ENCODE measurements around the gene PMPCA. TPM values are rescaled to one million over a fixed set of nuclear protein-coding genes. Genes with fewer than 3 reads are reported as not detected.

Gene PMPCA
- total and polyA plus RNA-seq, 2 of the 13 experiments (the other 11 are each of a cell fraction or from before 2014, with no cell fraction given): 70.2 to 88.4 TPM

DNA sequence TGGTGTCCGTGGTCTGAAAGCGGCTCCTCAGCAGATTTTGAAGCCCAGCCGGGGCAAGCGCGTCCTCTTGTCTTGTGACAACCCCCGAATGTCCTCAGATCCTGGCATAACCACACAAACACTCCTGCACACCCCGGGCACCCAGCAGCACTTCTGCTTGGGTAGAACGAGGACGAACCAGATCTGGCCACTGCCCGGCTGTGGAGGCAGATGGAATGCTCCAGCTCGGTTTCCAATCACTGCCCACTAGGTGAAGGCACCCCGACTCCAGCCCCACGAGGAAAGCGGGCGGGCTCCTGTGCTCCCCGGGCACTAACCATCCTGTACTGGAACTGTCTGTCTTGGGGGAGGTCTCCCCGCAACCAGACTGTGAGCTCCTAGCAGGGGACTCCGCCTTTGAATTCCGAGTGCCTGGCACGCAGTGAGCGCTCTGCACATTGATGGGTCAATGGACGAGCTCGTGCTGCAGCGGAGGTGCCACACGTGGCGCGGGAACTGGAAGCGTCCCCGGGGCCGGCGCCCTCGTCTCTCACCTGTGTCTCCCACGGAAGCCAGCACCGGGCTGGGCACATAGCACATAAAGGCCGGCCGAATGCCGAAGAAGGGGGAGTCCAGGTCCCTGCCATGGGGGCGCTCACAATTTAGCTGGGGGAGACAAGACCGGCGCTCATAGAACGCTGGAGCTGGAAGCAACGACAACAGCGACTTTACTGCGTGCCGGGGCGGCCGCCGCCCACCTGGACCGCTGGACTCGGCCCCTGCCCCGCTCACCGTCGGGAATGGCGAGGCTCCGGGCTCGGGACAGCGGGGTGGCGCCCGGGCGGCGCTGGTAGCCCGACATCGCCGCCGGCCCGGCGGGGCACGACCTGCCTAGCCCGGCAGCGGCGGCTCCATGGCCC, 652 bp upstream of the PMPCA start (continued):
- no peak for TF ChIP-seq KLF16 (CRISPR knock-in tag; IDR thresholded peaks at IDR 0.05)
- TF ChIP-seq, protein P1, sequence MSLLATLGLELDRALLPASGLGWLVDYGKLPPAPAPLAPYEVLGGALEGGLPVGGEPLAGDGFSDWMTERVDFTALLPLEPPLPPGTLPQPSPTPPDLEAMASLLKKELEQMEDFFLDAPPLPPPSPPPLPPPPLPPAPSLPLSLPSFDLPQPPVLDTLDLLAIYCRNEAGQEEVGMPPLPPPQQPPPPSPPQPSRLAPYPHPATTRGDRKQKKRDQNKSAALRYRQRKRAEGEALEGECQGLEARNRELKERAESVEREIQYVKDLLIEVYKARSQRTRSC (CRISPR knock-in tag; IDR thresholded peaks at IDR 0.05; ENCODE audit: low read depth): no peak
- TF ChIP-seq, protein P2, sequence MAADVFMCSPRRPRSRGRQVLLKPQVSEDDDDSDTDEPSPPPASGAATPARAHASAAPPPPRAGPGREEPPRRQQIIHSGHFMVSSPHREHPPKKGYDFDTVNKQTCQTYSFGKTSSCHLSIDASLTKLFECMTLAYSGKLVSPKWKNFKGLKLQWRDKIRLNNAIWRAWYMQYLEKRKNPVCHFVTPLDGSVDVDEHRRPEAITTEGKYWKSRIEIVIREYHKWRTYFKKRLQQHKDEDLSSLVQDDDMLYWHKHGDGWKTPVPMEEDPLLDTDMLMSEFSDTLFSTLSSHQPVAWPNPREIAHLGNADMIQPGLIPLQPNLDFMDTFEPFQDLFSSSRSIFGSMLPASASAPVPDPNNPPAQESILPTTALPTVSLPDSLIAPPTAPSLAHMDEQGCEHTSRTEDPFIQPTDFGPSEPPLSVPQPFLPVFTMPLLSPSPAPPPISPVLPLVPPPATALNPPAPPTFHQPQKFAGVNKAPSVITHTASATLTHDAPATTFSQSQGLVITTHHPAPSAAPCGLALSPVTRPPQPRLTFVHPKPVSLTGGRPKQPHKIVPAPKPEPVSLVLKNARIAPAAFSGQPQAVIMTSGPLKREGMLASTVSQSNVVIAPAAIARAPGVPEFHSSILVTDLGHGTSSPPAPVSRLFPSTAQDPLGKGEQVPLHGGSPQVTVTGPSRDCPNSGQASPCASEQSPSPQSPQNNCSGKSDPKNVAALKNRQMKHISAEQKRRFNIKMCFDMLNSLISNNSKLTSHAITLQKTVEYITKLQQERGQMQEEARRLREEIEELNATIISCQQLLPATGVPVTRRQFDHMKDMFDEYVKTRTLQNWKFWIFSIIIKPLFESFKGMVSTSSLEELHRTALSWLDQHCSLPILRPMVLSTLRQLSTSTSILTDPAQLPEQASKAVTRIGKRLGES (CRISPR knock-in tag; IDR thresholded peaks at IDR 0.05; ENCODE audit: borderline replicate concordance): peak; percentile 70; the same call in 1 of the 2 replicates
- peak; percentile 38; the same call in 1 of the 2 replicates for TF ChIP-seq ZNF777 (CRISPR knock-in tag; IDR thresholded peaks at IDR 0.05)
- TF ChIP-seq, protein P3, sequence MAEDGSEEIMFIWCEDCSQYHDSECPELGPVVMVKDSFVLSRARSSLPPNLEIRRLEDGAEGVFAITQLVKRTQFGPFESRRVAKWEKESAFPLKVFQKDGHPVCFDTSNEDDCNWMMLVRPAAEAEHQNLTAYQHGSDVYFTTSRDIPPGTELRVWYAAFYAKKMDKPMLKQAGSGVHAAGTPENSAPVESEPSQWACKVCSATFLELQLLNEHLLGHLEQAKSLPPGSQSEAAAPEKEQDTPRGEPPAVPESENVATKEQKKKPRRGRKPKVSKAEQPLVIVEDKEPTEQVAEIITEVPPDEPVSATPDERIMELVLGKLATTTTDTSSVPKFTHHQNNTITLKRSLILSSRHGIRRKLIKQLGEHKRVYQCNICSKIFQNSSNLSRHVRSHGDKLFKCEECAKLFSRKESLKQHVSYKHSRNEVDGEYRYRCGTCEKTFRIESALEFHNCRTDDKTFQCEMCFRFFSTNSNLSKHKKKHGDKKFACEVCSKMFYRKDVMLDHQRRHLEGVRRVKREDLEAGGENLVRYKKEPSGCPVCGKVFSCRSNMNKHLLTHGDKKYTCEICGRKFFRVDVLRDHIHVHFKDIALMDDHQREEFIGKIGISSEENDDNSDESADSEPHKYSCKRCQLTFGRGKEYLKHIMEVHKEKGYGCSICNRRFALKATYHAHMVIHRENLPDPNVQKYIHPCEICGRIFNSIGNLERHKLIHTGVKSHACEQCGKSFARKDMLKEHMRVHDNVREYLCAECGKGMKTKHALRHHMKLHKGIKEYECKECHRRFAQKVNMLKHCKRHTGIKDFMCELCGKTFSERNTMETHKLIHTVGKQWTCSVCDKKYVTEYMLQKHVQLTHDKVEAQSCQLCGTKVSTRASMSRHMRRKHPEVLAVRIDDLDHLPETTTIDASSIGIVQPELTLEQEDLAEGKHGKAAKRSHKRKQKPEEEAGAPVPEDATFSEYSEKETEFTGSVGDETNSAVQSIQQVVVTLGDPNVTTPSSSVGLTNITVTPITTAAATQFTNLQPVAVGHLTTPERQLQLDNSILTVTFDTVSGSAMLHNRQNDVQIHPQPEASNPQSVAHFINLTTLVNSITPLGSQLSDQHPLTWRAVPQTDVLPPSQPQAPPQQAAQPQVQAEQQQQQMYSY (CRISPR knock-in tag; IDR thresholded peaks at IDR 0.05): peak; percentile 51; the same call in 1 of the 2 replicates
- TF ChIP-seq SIN3B (IDR thresholded peaks at IDR 0.05; ENCODE audit: low read length): no peak
- peak; percentile 38; the same call in 1 of the 2 replicates for TF ChIP-seq ONECUT2 (CRISPR knock-in tag; IDR thresholded peaks at IDR 0.05)
- TF ChIP-seq, protein P4, sequence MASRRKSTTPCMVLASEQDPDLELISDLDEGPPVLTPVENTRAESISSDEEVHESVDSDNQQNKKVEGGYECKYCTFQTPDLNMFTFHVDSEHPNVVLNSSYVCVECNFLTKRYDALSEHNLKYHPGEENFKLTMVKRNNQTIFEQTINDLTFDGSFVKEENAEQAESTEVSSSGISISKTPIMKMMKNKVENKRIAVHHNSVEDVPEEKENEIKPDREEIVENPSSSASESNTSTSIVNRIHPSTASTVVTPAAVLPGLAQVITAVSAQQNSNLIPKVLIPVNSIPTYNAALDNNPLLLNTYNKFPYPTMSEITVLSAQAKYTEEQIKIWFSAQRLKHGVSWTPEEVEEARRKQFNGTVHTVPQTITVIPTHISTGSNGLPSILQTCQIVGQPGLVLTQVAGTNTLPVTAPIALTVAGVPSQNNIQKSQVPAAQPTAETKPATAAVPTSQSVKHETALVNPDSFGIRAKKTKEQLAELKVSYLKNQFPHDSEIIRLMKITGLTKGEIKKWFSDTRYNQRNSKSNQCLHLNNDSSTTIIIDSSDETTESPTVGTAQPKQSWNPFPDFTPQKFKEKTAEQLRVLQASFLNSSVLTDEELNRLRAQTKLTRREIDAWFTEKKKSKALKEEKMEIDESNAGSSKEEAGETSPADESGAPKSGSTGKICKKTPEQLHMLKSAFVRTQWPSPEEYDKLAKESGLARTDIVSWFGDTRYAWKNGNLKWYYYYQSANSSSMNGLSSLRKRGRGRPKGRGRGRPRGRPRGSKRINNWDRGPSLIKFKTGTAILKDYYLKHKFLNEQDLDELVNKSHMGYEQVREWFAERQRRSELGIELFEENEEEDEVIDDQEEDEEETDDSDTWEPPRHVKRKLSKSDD (CRISPR knock-in tag; IDR thresholded peaks at IDR 0.05; ENCODE audit: low read depth): no peak
- TF ChIP-seq RARG (CRISPR knock-in tag; IDR thresholded peaks at IDR 0.05; ENCODE audit: low read depth): no peak
- TF ChIP-seq ZNF326 (CRISPR knock-in tag; IDR thresholded peaks at IDR 0.05; ENCODE audit: borderline replicate concordance): no peak
- no peak for TF ChIP-seq NFATC3 (CRISPR knock-in tag; IDR thresholded peaks at IDR 0.05)
- TF ChIP-seq, protein P5, sequence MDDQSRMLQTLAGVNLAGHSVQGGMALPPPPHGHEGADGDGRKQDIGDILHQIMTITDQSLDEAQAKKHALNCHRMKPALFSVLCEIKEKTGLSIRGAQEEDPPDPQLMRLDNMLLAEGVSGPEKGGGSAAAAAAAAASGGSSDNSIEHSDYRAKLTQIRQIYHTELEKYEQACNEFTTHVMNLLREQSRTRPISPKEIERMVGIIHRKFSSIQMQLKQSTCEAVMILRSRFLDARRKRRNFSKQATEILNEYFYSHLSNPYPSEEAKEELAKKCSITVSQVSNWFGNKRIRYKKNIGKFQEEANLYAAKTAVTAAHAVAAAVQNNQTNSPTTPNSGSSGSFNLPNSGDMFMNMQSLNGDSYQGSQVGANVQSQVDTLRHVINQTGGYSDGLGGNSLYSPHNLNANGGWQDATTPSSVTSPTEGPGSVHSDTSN (CRISPR knock-in tag; IDR thresholded peaks at IDR 0.05; ENCODE audit: borderline replicate concordance): peak; percentile 58; the same call in 1 of the 2 replicates
- TF ChIP-seq ETV5 (CRISPR knock-in tag; IDR thresholded peaks at IDR 0.05; ENCODE audit: borderline replicate concordance): 0 out of 2 replicates have a peak, but pooled peaks have one; percentile 34
- TF ChIP-seq NRL (CRISPR knock-in tag; IDR thresholded peaks at IDR 0.05; ENCODE audit: borderline replicate concordance): peak; percentile 79; the same call in 1 of the 2 replicates
- no peak for TF ChIP-seq CREB1 (IDR thresholded peaks at IDR 0.05)
- no peak for TF ChIP-seq CREB1 (CRISPR knock-in tag; IDR thresholded peaks at IDR 0.05)
- TF ChIP-seq RNF2 (conservative IDR thresholded peaks at IDR 0.05; ENCODE audit: low read depth): peak; percentile 95

All from HepG2 (cell line).